Neural progenitor cell (in vitro differentiated cells): ENCODE data around the gene KLF1. TPM values are rescaled to one million over a fixed set of nuclear protein-coding genes. Genes with fewer than 3 reads are reported as not detected.

ENCODE experiments used
- DNase-seq: peaks from one replicate; pipeline ENCODE4 v3.0.0-alpha.2; 2016; ENCODE audit warnings: low spot score
- H2AFZ ChIP-seq: fragments of 200-600 bp; sonication (generic); replicated peaks from 2 replicates; pipeline ENCODE4 v1.6.1; 2016; ENCODE audit warnings: antibody characterized with exemption
- H3F3A ChIP-seq: fragments of 200-600 bp; sonication (generic); 2 replicates; pipeline ENCODE4 v1.6.1; 2016; ENCODE audit warnings: antibody characterized with exemption, low read depth
- H3K27ac ChIP-seq: fragments of 200-600 bp; sonication (generic); 2 replicates; pipeline ENCODE4 v1.5.1; 2016; ENCODE audit warnings: mild to moderate bottlenecking
- H3K27me3 ChIP-seq: fragments of 200-600 bp; sonication (generic); 2 replicates; pipeline ENCODE4 v1.6.1; 2016; ENCODE audit warnings: mild to moderate bottlenecking, moderate library complexity
- H3K36me3 ChIP-seq: fragments of 200-600 bp; sonication (generic); 2 replicates; pipeline ENCODE4 v1.5.1; 2016
- H3K4me1 ChIP-seq: fragments of 200-600 bp; sonication (generic); 2 replicates; pipeline ENCODE4 v1.6.1; 2016; ENCODE audit warnings: mixed run types
- H3K4me2 ChIP-seq: fragments of 200-600 bp; sonication (generic); 2 replicates; pipeline ENCODE4 v1.6.1; 2016
- H3K4me3 ChIP-seq: fragments of 200-600 bp; sonication (generic); 2 replicates; pipeline ENCODE4 v1.5.1; 2016
- H3K79me2 ChIP-seq: fragments of 200-600 bp; sonication (generic); 2 replicates; pipeline ENCODE4 v1.6.1; 2016; ENCODE audit warnings: low read depth
- H3K9ac ChIP-seq: fragments of 200-600 bp; sonication (generic); 2 replicates; pipeline ENCODE4 v1.6.1; 2016
- H3K9me3 ChIP-seq: fragments of 200-600 bp; sonication (generic); 2 replicates; pipeline ENCODE4 v1.5.1; 2016; ENCODE audit warnings: low read depth
- H4K20me1 ChIP-seq: fragments of 200-600 bp; sonication (generic); 2 replicates; pipeline ENCODE4 v1.6.1; 2016; ENCODE audit warnings: low read depth
- H3K27ac Mint-ChIP-seq: 3 replicates; pipeline ENCODE4 v1.8.0; 2021; ENCODE audit warnings: mixed read lengths
- H3K27me3 Mint-ChIP-seq: 2 replicates; pipeline ENCODE4 v1.8.0; 2022; ENCODE audit warnings: low read depth, mild to moderate bottlenecking, inconsistent platforms, moderate library complexity, mixed read lengths; ENCODE audit not compliant: insufficient read depth
- H3K36me3 Mint-ChIP-seq: 3 replicates; pipeline ENCODE4 v1.8.0; 2021; ENCODE audit warnings: mixed read lengths
- H3K4me1 Mint-ChIP-seq: 3 replicates; pipeline ENCODE4 v1.8.0; 2021; ENCODE audit warnings: mixed read lengths
- H3K4me3 Mint-ChIP-seq: 3 replicates; pipeline ENCODE4 v1.8.0; 2021; ENCODE audit warnings: mild to moderate bottlenecking, moderate library complexity, mixed read lengths
- H3K9me3 Mint-ChIP-seq: 3 replicates; pipeline ENCODE4 v1.8.0; 2020; ENCODE audit warnings: mixed read lengths
- EZH2 ChIP-seq: fragments of 200-600 bp; sonication (generic); IDR thresholded peaks from 2 replicates; pipeline ENCODE4 v1.6.1; 2017; ENCODE audit warnings: antibody characterized with exemption, mild to moderate bottlenecking, moderate library complexity
- EZH2phosphoT487 ChIP-seq: fragments of 200-600 bp; sonication (generic); IDR thresholded peaks from 2 replicates; pipeline ENCODE4 v1.6.1; 2017; ENCODE audit warnings: antibody characterized with exemption
- total RNA-seq: library from RNA; depleted of rRNA; stranded (reverse); fragments of >200 nt; gene quantifications from 2 replicates; pipeline ENCODE4 v1.2.3, GENCODE V29; 2015; ENCODE audit warnings: low replicate concordance
- TF ChIP-seq, protein P1 (sequence below): fragments of 200-600 bp; sonication (generic); IDR thresholded peaks from 2 replicates; pipeline ENCODE4 v1.5.1; 2017; ENCODE audit warnings: antibody characterized with exemption, mild to moderate bottlenecking

KLF1 gene
- total RNA-seq, 1 donor from 2014 or later = 0.64 TPM

DNA sequence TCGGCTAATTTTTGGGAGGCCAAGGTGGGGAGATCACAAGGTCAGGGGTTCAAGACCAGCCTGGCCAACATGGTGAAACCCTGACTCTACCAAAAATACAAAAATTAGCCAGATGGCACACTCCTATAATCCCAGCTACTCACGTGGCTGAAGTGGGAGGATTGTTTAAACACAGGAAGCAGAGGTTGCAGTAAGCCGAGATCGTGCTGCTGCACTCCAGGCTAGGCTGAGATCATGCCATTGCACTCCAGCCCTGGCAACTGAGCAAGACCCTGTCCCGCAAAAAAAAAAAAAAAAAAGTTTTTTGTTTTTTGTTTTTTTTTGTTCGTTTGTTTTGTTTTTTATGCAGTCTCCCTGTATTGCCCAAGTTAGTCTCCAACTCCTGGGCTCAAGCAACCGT lies 27.5 kb downstream of the KLF1 start:
- H3K27me3 ChIP-seq = no peaks in the 10 kb centered on the region
- H3K4me3 Mint-ChIP-seq = no peak overlapping the region
- TF ChIP-seq, protein P1, sequence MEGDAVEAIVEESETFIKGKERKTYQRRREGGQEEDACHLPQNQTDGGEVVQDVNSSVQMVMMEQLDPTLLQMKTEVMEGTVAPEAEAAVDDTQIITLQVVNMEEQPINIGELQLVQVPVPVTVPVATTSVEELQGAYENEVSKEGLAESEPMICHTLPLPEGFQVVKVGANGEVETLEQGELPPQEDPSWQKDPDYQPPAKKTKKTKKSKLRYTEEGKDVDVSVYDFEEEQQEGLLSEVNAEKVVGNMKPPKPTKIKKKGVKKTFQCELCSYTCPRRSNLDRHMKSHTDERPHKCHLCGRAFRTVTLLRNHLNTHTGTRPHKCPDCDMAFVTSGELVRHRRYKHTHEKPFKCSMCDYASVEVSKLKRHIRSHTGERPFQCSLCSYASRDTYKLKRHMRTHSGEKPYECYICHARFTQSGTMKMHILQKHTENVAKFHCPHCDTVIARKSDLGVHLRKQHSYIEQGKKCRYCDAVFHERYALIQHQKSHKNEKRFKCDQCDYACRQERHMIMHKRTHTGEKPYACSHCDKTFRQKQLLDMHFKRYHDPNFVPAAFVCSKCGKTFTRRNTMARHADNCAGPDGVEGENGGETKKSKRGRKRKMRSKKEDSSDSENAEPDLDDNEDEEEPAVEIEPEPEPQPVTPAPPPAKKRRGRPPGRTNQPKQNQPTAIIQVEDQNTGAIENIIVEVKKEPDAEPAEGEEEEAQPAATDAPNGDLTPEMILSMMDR = no peak
- no peak for TF ChIP-seq EZH2
- TF ChIP-seq EZH2phosphoT487 = no peak
- H3K36me3 ChIP-seq = no peaks in the 10 kb centered on the region
- no peaks in the 10 kb centered on the region for H3K9me3 ChIP-seq
- no peak overlapping the region for H2AFZ ChIP-seq
- H3K9me3 Mint-ChIP-seq = no peaks in the 10 kb centered on the region
- no peak overlapping the region for H3K4me2 ChIP-seq
- H3K79me2 ChIP-seq = no peaks in the 10 kb centered on the region
- H4K20me1 ChIP-seq = no peaks in the 10 kb centered on the region
- no peak overlapping the region for H3K9ac ChIP-seq
- H3K36me3 Mint-ChIP-seq = peaks cover 14% of the 10 kb centered on the region
- no peak overlapping the region for H3K4me3 ChIP-seq
- no peak for DNase-seq
- no peak overlapping the region for H3K27ac Mint-ChIP-seq
- no peaks in the 10 kb centered on the region for H3K4me1 ChIP-seq
- no peak overlapping the region for H3K27ac ChIP-seq
- H3K4me1 Mint-ChIP-seq = no peaks in the 10 kb centered on the region
- H3K27me3 Mint-ChIP-seq = peaks cover 2% of the 10 kb centered on the region
- H3F3A ChIP-seq = peaks cover 3% of the 10 kb centered on the region

DNA sequence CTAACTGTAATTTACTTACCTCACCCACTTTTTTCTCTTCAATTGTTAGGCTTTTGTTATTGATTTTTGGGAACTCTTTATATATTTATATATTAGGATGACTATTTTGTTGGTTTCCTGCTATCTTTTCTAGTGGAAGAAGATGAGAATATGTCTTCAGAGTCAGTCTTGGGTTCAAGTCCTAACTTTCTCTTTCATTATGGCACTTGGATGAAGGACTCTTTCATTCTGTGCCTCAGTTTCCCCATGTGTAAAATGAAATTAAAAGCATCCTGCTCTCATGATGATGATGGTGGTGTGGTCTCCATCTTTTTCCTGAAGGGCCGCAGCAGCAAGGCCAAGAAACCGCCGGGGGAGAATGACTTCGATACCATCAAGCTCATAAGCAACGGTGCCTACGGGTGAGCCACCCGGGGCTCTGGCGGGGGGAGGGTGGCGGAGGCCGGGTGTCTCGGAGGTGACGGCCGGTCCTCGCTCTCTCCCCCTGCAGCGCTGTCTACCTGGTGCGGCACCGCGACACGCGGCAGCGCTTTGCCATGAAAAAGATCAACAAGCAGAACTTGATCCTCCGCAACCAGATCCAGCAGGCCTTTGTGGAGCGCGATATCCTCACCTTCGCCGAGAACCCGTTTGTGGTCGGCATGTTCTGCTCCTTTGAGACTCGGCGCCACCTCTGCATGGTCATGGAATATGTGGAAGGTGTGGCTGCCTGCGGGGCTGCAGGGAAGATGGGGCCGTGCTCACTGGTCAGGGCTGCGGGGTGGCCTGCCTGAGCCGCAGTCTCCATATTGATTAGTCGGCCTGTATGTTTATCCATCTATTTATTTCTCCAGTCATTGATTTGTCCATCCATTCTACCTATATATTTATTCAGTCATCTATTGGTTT lies 28.7 kb downstream of the KLF1 start:
- H3K27ac ChIP-seq = no peak overlapping the region
- no peaks in the 10 kb centered on the region for H3K36me3 ChIP-seq
- no peak overlapping the region for H3K4me2 ChIP-seq
- no peak for DNase-seq
- no peaks in the 10 kb centered on the region for H3K27me3 ChIP-seq
- no peaks in the 10 kb centered on the region for H3K9me3 ChIP-seq
- Mint-ChIP-seq H3K27ac (no peak overlapping the region), H3K9me3 (no peaks in the 10 kb centered on the region), H3K27me3 (no peaks in the 10 kb centered on the region), H3K4me3 (no peak overlapping the region), H3K36me3 (peaks cover 14% of the 10 kb centered on the region), H3K4me1 (no peaks in the 10 kb centered on the region)
- H3F3A ChIP-seq = peaks cover 3% of the 10 kb centered on the region
- H3K79me2 ChIP-seq = no peaks in the 10 kb centered on the region
- H4K20me1 ChIP-seq = no peaks in the 10 kb centered on the region
- H3K9ac ChIP-seq = no peak overlapping the region
- H2AFZ ChIP-seq = no peak overlapping the region
- no peaks in the 10 kb centered on the region for H3K4me1 ChIP-seq
- H3K4me3 ChIP-seq = no peak overlapping the region
- TF ChIP-seq EZH2 (no peak), EZH2phosphoT487 (no peak)
- TF ChIP-seq, protein P1 = no peak

GRCh38 chr19:12856653-12857052 lies 30.3 kb downstream of the KLF1 start:
- Histone ChIP-seq H3K36me3 (no peaks in the 10 kb centered on the region), H3K27ac (no peak overlapping the region), H2AFZ (no peak overlapping the region), H3K9ac (no peak overlapping the region), H3K4me1 (no peaks in the 10 kb centered on the region), H3K27me3 (no peaks in the 10 kb centered on the region), H3K79me2 (no peaks in the 10 kb centered on the region), H3K4me3 (no peak overlapping the region), H3K4me2 (no peak overlapping the region), H3K9me3 (no peaks in the 10 kb centered on the region), H3F3A (peaks cover 3% of the 10 kb centered on the region), H4K20me1 (no peaks in the 10 kb centered on the region)
- Mint-ChIP-seq H3K4me1 (no peaks in the 10 kb centered on the region), H3K9me3 (no peaks in the 10 kb centered on the region), H3K27me3 (no peaks in the 10 kb centered on the region), H3K4me3 (no peak overlapping the region), H3K27ac (no peak overlapping the region), H3K36me3 (peaks cover 14% of the 10 kb centered on the region)
- DNase-seq = no peak
- TF ChIP-seq EZH2 (no peak), EZH2phosphoT487 (no peak)
- TF ChIP-seq, protein P1 = no peak
